Uterus (tissue), 4 donors: ENCODE results near the gene UAP1. TPM values are rescaled to one million over a fixed set of nuclear protein-coding genes. Genes with fewer than 3 reads are reported as not detected.

ENCODE experiments used
- DNase-seq, 2 donors: peaks; one replicate each; pipeline ENCODE4 v3.0.0-alpha.2; 2019 to 2020
- H3K27ac ChIP-seq, 2 donors: fragments of 200-600 bp; sonication (generic); 1 replicate in 1 of 2; 2 replicates in 1 of 2; pipeline ENCODE4 v1.5.1; 2016 to 2018
- H3K27me3 ChIP-seq, 2 donors: fragments of 200-600 bp; sonication (generic); one replicate each; pipeline ENCODE4 v1.5.1; 2018 to 2019; ENCODE audit warnings: control low read depth in 1 of 2
- H3K36me3 ChIP-seq, 2 donors: fragments of 200-600 bp; sonication (generic); one replicate each; pipeline ENCODE4 v1.5.1; 2019; ENCODE audit warnings: control low read depth in 1 of 2
- H3K4me1 ChIP-seq, 2 donors: fragments of 200-600 bp; sonication (generic); one replicate each; pipeline ENCODE4 v1.5.1; 2018 to 2019; ENCODE audit warnings: control low read depth in 1 of 2
- H3K4me3 ChIP-seq, 2 donors: fragments of 200-600 bp; sonication (generic); 1 replicate in 1 of 2; 2 replicates in 1 of 2; pipeline ENCODE4 v1.5.1; 2018 to 2019; ENCODE audit warnings: mild to moderate bottlenecking in 1 of 2
- H3K9me3 ChIP-seq, 2 donors: fragments of 200-600 bp; sonication (generic); one replicate each; pipeline ENCODE4 v1.5.1; 2019; ENCODE audit warnings: control low read depth in 1 of 2
- CTCF ChIP-seq, 4 experiments: fragments of 200-600 bp in 2 of 4; fragments of 450-650 bp in 2 of 4; sonication (generic) in 2 of 4; IDR thresholded peaks; one replicate each; pipeline ENCODE4 v1.5.1; 2016 to 2019; ENCODE audit warnings: antibody characterized with exemption in 4 of 4, mild to moderate bottlenecking in 2 of 4, moderate library complexity in 1 of 4
- POLR2A ChIP-seq, 2 donors: fragments of 450-650 bp; IDR thresholded peaks; one replicate each; pipeline ENCODE4 v1.6.1; 2016; ENCODE audit warnings: antibody characterized with exemption in 2 of 2, mild to moderate bottlenecking in 1 of 2, moderate library complexity in 1 of 2
- intact Hi-C: fragments of 100-400 bp; cut with DNase I; formaldehyde crosslinking; loops from one replicate; pipeline ENCODE4 v1.15.1; 2023; ENCODE audit warnings: low total_unique reads
- total RNA-seq, 4 donors: library from RNA; depleted of rRNA in 3 of 4; stranded (reverse); fragments of >200 nt in 3 of 4; gene quantifications; one replicate each; pipeline versions ENCODE4 v1.1.0 to v1.2.4, GENCODE V29; 2014 to 2023
- donor health status: DM: yes; HTN: yes; CAD: no.

The UAP1 gene
- total RNA-seq, 4 donors from 2014 or later: 17.7 to 66.5 (median 55.0) TPM

- no peak for DNase-seq
- H3K36me3 ChIP-seq: no peaks in the 10 kb centered on the region
- H3K4me1 ChIP-seq: no peaks in the 10 kb centered on the region
- intact Hi-C loops: no loop called here
- H3K27ac ChIP-seq: no peak overlapping the region
- TF ChIP-seq POLR2A (IDR thresholded peaks at IDR 0.05) (no peak), CTCF (IDR thresholded peaks at IDR 0.05) (no peak)
- no peaks in the 10 kb centered on the region for H3K27me3 ChIP-seq
- no peaks in the 10 kb centered on the region for H3K9me3 ChIP-seq
- no peak overlapping the region for H3K4me3 ChIP-seq
Observed at GRCh38 chr1:162536511-162536910, 25.0 kb upstream of the UAP1 start.

- TF ChIP-seq CTCF (IDR thresholded peaks at IDR 0.05) (no peak), POLR2A (IDR thresholded peaks at IDR 0.05) (no peak)
- no peak overlapping the region for H3K27ac ChIP-seq
- intact Hi-C loops: no loop called here
Observed at GRCh38 chr1:162537216-162537615, 24.3 kb upstream of the UAP1 start.

GRCh38 chr1:162538815-162539431 is 22.6 kb upstream of the UAP1 start:
- Histone ChIP-seq H3K9me3 (no peaks in the 10 kb centered on the region), H3K4me3 (no peak overlapping the region), H3K27ac (no peak overlapping the region), H3K4me1 (no peaks in the 10 kb centered on the region), H3K27me3 (no peaks in the 10 kb centered on the region), H3K36me3 (no peaks in the 10 kb centered on the region)
- no peak for TF ChIP-seq POLR2A (IDR thresholded peaks at IDR 0.05)
- TF ChIP-seq CTCF (IDR thresholded peaks at IDR 0.05): no peak
- intact Hi-C loops: no loop called here
- DNase-seq: no peak

More at GRCh38 chr1:162537216-162537615, 24.3 kb upstream of the UAP1 start:
- Histone ChIP-seq H3K9me3 (no peaks in the 10 kb centered on the region), H3K4me1 (no peaks in the 10 kb centered on the region), H3K36me3 (no peaks in the 10 kb centered on the region), H3K4me3 (no peak overlapping the region), H3K27me3 (no peaks in the 10 kb centered on the region)
- no peak for DNase-seq

- H3K27me3 ChIP-seq: no peaks in the 10 kb centered on the region
Observed at GRCh38 chr1:162541619-162542141, 19.8 kb upstream of the UAP1 start.

More at GRCh38 chr1:162541619-162542141, 19.8 kb upstream of the UAP1 start:
- no peak for TF ChIP-seq POLR2A (IDR thresholded peaks at IDR 0.05)
- no peak for TF ChIP-seq CTCF (IDR thresholded peaks at IDR 0.05)
- no peaks in the 10 kb centered on the region for H3K9me3 ChIP-seq
- DNase-seq: peak; percentile 72 to 83
- no peak overlapping the region for H3K4me3 ChIP-seq
- H3K36me3 ChIP-seq: no peaks in the 10 kb centered on the region
- no peaks in the 10 kb centered on the region for H3K4me1 ChIP-seq
- H3K27ac ChIP-seq: peak overlapping the region; percentile 46 to 63
- intact Hi-C loops: no loop called here
